Renal cortical epithelial cell (primary cell): ENCODE measurements around the gene TESK1. TPM values are rescaled to one million over a fixed set of nuclear protein-coding genes. Genes with fewer than 3 reads are reported as not detected.
"Not testable (repeated sequence)": the region's sequence is repeated elsewhere in the genome, so short reads cannot be mapped to it uniquely, and the experiment has no call there.

Source experiments
- DNase-seq: peaks from one replicate; pipeline ENCODE4 v3.0.0-alpha.2; 2011; ENCODE audit warnings: low read depth
- total RNA-seq: library from RNA; depleted of rRNA; stranded (reverse); fragments of >200 nt; gene quantifications from 2 replicates; pipeline ENCODE4 v1.2.3, GENCODE V29; 2014

TESK1 gene
- total RNA-seq, 1 donor from 2014 or later = 10.6 TPM

- no peak for DNase-seq
Measured at GRCh38 chr9:35612843-35613242, 7.8 kb downstream of the TESK1 start.

- DNase-seq = no peak
Measured at GRCh38 chr9:35615981-35616680, 11.1 kb downstream of the TESK1 start.

- DNase-seq = peak; percentile 17
Measured at GRCh38 chr9:35616681-35617459, 11.8 kb downstream of the TESK1 start.

- DNase-seq = no peak
Measured at GRCh38 chr9:35617548-35617947, 12.5 kb downstream of the TESK1 start.

- no peak for DNase-seq
Measured at GRCh38 chr9:35618325-35618727, 13.3 kb downstream of the TESK1 start, which contains the start of gene CD72. CD72 (minus strand) TSS chr9:35618413; CDS start chr9:35618303, 110 bp downstream.

GRCh38 chr9:35618854-35619799 lies 14.1 kb downstream of the TESK1 start:
- DNase-seq = no peak

- DNase-seq = no peak
Measured at GRCh38 chr9:35619800-35620158, 14.7 kb downstream of the TESK1 start.

GRCh38 chr9:35627575-35627974 lies 22.5 kb downstream of the TESK1 start:
- DNase-seq = no peak

GRCh38 chr9:35628389-35628991 lies 23.4 kb downstream of the TESK1 start:
- DNase-seq = no peak

GRCh38 chr9:35629597-35629996 lies 24.5 kb downstream of the TESK1 start:
- no peak for DNase-seq

- DNase-seq = no peak
Measured at GRCh38 chr9:35635730-35636129, 30.7 kb downstream of the TESK1 start.

GRCh38 chr9:35636135-35636876 lies 31.2 kb downstream of the TESK1 start:
- DNase-seq = no peak

GRCh38 chr9:35636877-35637246 lies 31.8 kb downstream of the TESK1 start:
- DNase-seq = not testable (repeated sequence)

GRCh38 chr9:35637427-35637955 lies 32.4 kb downstream of the TESK1 start:
- not testable (repeated sequence) for DNase-seq

GRCh38 chr9:35638751-35639150 lies 33.7 kb downstream of the TESK1 start:
- DNase-seq = not testable (repeated sequence)

GRCh38 chr9:35639225-35639624 lies 34.2 kb downstream of the TESK1 start:
- DNase-seq = not testable (repeated sequence)

- no peak for DNase-seq
Measured at GRCh38 chr9:35639631-35640030, 34.6 kb downstream of the TESK1 start.

GRCh38 chr9:35640431-35640830 lies 35.4 kb downstream of the TESK1 start:
- not testable (repeated sequence) for DNase-seq

GRCh38 chr9:35641478-35641877 lies 36.4 kb downstream of the TESK1 start:
- not testable (repeated sequence) for DNase-seq

GRCh38 chr9:35643046-35643445 lies 38.0 kb downstream of the TESK1 start:
- no peak for DNase-seq

GRCh38 chr9:35645736-35646135 lies 40.7 kb downstream of the TESK1 start:
- DNase-seq = not testable (repeated sequence)
